Endothelial cell of umbilical vein (primary cell): ENCODE measurements around the gene PLBD2. TPM values are rescaled to one million over a fixed set of nuclear protein-coding genes. Genes with fewer than 3 reads are reported as not detected.

Experiments
- BruUV-seq: library from RNA; stranded (reverse); fragments of 400-500 nt; replicated peaks from 2 replicates; lab custom pipeline; 2021; lab: Mats Ljungman, UMichigan
- CTCF ChIA-PET: fragments of 300-600, 350-600 bp; sonication (Branson Sonifier 250); formaldehyde crosslinking; loops from one replicate; lab custom pipeline; 2021; ENCODE audit warnings: antibody characterized with exemption, inconsistent platforms; lab: Charles Lee
- POLR2A ChIA-PET: fragments of 300-600, 350-600 bp; sonication (Branson Sonifier 250); formaldehyde crosslinking; loops from one replicate; lab custom pipeline; 2021; ENCODE audit warnings: antibody characterized with exemption, inconsistent platforms; lab: Charles Lee
- DNase-seq: peaks from one replicate; pipeline ENCODE4 v3.0.0-alpha.2; 2011; ENCODE audit warnings: low read depth, low spot score
- FAIRE-seq: peaks from 2 replicates; lab custom pipeline; 2011; peaks lifted over from hg19 to GRCh38; lab: Jason Lieb, UNC
- H2AFZ ChIP-seq: 2 replicates; pipeline ENCODE4 v1.6.0; 2012; ENCODE audit warnings: low read depth, low read length, control low read depth, inconsistent platforms
- H3K27ac ChIP-seq: 2 replicates; pipeline ENCODE4 v1.5.1; 2011; ENCODE audit warnings: low read depth, mild to moderate bottlenecking, control low read depth, low read length, moderate library complexity; ENCODE audit not compliant: insufficient read depth
- H3K27me3 ChIP-seq, 2 experiments: 2 replicates each; pipeline versions ENCODE4 v1.6.0 to v1.6.1; 2011; ENCODE audit warnings: low read length in 2 of 2, mixed read lengths in 1 of 2; ENCODE audit not compliant: control insufficient read depth in 2 of 2, insufficient read depth in 2 of 2
- H3K36me3 ChIP-seq, 2 experiments: 2 replicates in 1 of 2; 3 replicates in 1 of 2; pipeline ENCODE4 v1.5.1; 2011; ENCODE audit warnings: low read length in 2 of 2, mild to moderate bottlenecking in 1 of 2, moderate library complexity in 1 of 2; ENCODE audit not compliant: control insufficient read depth in 2 of 2, insufficient read depth in 2 of 2; ENCODE audit errors: extremely low read depth in 1 of 2
- H3K4me1 ChIP-seq: 3 replicates; pipeline ENCODE4 v1.5.1; 2011; ENCODE audit warnings: mild to moderate bottlenecking, low read length; ENCODE audit not compliant: control insufficient read depth, insufficient read depth; ENCODE audit errors: extremely low read depth
- H3K4me2 ChIP-seq: 2 replicates; pipeline ENCODE4 v1.6.1; 2011; ENCODE audit warnings: low read length, control low read depth, mixed read lengths; ENCODE audit not compliant: insufficient read depth
- H3K4me3 ChIP-seq, 3 experiments: fragments of 200-600 bp in 1 of 3; sonication (generic), shearing (Covaris generic) in 1 of 3; replicated peaks in 1 of 3; 2 replicates each; pipeline ENCODE4 v1.5.1; 2011 to 2016; ENCODE audit warnings: control low read depth in 3 of 3, low read length in 3 of 3, mild to moderate bottlenecking in 2 of 3, inconsistent platforms in 1 of 3, low read depth in 1 of 3, moderate library complexity in 1 of 3; ENCODE audit not compliant: insufficient read depth in 1 of 3
- H3K79me2 ChIP-seq: 2 replicates; pipeline ENCODE4 v1.6.0; 2012; ENCODE audit warnings: low read length, inconsistent platforms; ENCODE audit not compliant: control insufficient read depth, insufficient read depth
- H3K9ac ChIP-seq: replicated peaks from 2 replicates; pipeline ENCODE3; 2011; ENCODE audit warnings: low read length, control low read depth; ENCODE audit not compliant: insufficient read depth; ENCODE audit errors: extremely low read depth
- H3K9me1 ChIP-seq: replicated peaks from 3 replicates; pipeline ENCODE4 v1.6.0; 2011; ENCODE audit warnings: mild to moderate bottlenecking, low read length; ENCODE audit not compliant: control insufficient read depth, insufficient read depth; ENCODE audit errors: extremely low read depth
- H3K9me3 ChIP-seq: replicated peaks from 2 replicates; pipeline ENCODE4 v1.5.1; 2012; ENCODE audit warnings: low read length, inconsistent platforms; ENCODE audit not compliant: control insufficient read depth, insufficient read depth
- H4K20me1 ChIP-seq: replicated peaks from 2 replicates; pipeline ENCODE3; 2011; ENCODE audit warnings: mild to moderate bottlenecking, low read length; ENCODE audit not compliant: control insufficient read depth, insufficient read depth; ENCODE audit errors: extremely low read depth
- CTCF ChIP-seq, 2 donors: IDR thresholded peaks; 1 replicate in 1 of 2; 2 replicates in 1 of 2; pipeline ENCODE4 v1.5.1; 2011; ENCODE audit warnings: low read length in 2 of 2, mild to moderate bottlenecking in 2 of 2, moderate library complexity in 2 of 2, control low read depth in 1 of 2, inconsistent platforms in 1 of 2, low read depth in 1 of 2; ENCODE audit not compliant: insufficient read depth in 1 of 2; ENCODE audit errors: extremely low read depth in 1 of 2
- EZH2 ChIP-seq: IDR thresholded peaks from 2 replicates; pipeline ENCODE4 v1.6.1; 2012; ENCODE audit warnings: borderline replicate concordance, low read depth, mild to moderate bottlenecking, moderate library complexity, low read length, inconsistent platforms; ENCODE audit not compliant: severe bottlenecking
- FOS ChIP-seq: IDR thresholded peaks from 2 replicates; pipeline ENCODE4 v1.6.1; 2011; ENCODE audit warnings: mild to moderate bottlenecking, low read length, moderate library complexity, borderline replicate concordance; ENCODE audit not compliant: insufficient read depth
- GATA2 ChIP-seq: IDR thresholded peaks from 2 replicates; pipeline ENCODE4 v1.7.0; 2011; ENCODE audit warnings: low read depth, mild to moderate bottlenecking, moderate library complexity, mixed read lengths, low read length; ENCODE audit not compliant: insufficient read length, insufficient read depth
- JUN ChIP-seq: IDR thresholded peaks from 2 replicates; pipeline ENCODE4 v1.6.1; 2011; ENCODE audit warnings: borderline replicate concordance, low read depth; ENCODE audit not compliant: insufficient read length, insufficient read depth
- MAX ChIP-seq: IDR thresholded peaks from 2 replicates; pipeline ENCODE4 v1.6.1; 2011; ENCODE audit not compliant: insufficient read depth, insufficient read length
- MYC ChIP-seq: IDR thresholded peaks from one replicate; pipeline ENCODE4 v1.6.1; 2011; ENCODE audit warnings: mild to moderate bottlenecking, low read depth, low read length
- POLR2A ChIP-seq: IDR thresholded peaks from 2 replicates; pipeline ENCODE4 v1.6.1; 2012; ENCODE audit warnings: low read depth, mild to moderate bottlenecking, control low read depth, low read length
- POLR2AphosphoS5 ChIP-seq: IDR thresholded peaks from 2 replicates; pipeline ENCODE4 v1.6.1; 2012; ENCODE audit warnings: low read depth, mild to moderate bottlenecking, control low read depth, low read length, moderate library complexity; ENCODE audit not compliant: insufficient read depth
- dilution Hi-C: fragments of 300-500 bp; cut with MboI; formaldehyde crosslinking; loops from one replicate; pipeline ENCODE4 v1.15.0; 2019; ENCODE audit warnings: low sequenced_read_pairs; ENCODE audit not compliant: extremely low pct_ligation_motif_present
- intact Hi-C: fragments of 100-400 bp; cut with micrococcal nuclease; formaldehyde crosslinking; loops from one replicate; pipeline ENCODE4 v1.10.0; 2022
- polyA plus RNA-seq, 4 experiments: library from polyadenylated mRNA; depleted of rRNA in 3 of 4; stranded (reverse) in 3 of 4; unstranded in 1 of 4; fragments of >200 nt; gene quantifications; 2 replicates each; pipeline versions ENCODE4 v1.2.1 to v1.2.3, GENCODE V29; 2011 to 2012; ENCODE audit warnings: missing spikeins in 1 of 4
- total RNA-seq: library from RNA; stranded (reverse); gene quantifications from 2 replicates; pipeline ENCODE4 v1.2.3, GENCODE V29; 2021

Gene PLBD2
- total and polyA plus RNA-seq, 2 donors (not counting 3 experiments of a cell fraction or from before 2014, with no cell fraction given), result 24.4 to 46.8 TPM

DNA sequence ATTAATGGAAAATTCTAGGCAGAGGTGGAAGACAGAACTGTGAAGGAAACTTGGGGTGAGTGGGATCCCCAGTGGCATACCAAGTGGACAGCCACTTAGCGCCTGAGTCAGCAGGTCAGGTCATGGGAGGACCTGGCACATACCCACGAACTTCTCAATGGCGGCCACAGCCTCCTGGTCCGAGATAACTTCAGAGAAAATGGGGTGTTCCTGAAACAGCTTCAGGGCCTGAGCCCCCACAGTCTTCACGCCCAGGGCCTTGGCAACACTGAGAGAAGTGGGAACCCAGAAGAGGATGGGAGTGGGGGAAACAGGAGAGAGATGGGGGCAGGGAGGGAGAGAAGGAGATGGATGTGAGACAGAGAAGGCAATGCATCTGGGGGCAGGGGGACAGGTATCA is 35.4 kb downstream of the PLBD2 start:
- no peak overlapping the region for H3K4me3 ChIP-seq
- no peak for DNase-seq
- H3K27me3 ChIP-seq, result no peaks in the 10 kb centered on the region
- BruUV-seq, result no TSS peak
- no peaks in the 10 kb centered on the region for H3K9me3 ChIP-seq
- dilution Hi-C loops, result no loop called here
- ChIA-PET POLR2A (interaction anchor here (0.8 kb wide), 1 partner anchor 82 kb away, joined by 4 read pairs; no protein-coding TSS in a partner anchor), CTCF (no interaction called here)
- H4K20me1 ChIP-seq, result no peaks in the 10 kb centered on the region
- H3K9me1 ChIP-seq, result no peaks in the 10 kb centered on the region
- no peak overlapping the region for H3K27ac ChIP-seq
- no peaks in the 10 kb centered on the region for H3K4me1 ChIP-seq
- intact Hi-C loops, result no loop called here
- no peak for TF ChIP-seq JUN
- no peak for TF ChIP-seq EZH2
- TF ChIP-seq POLR2A, result no peak
- no peak for TF ChIP-seq POLR2AphosphoS5
- no peak for TF ChIP-seq FOS
- TF ChIP-seq MAX, result no peak
- no peak for TF ChIP-seq GATA2
- no peaks in the 10 kb centered on the region for H3K79me2 ChIP-seq
- no peaks in the 10 kb centered on the region for H3K36me3 ChIP-seq
- FAIRE-seq, result no peak
- H2AFZ ChIP-seq, result no peak overlapping the region
- no peak overlapping the region for H3K4me2 ChIP-seq
- H3K9ac ChIP-seq, result no peak overlapping the region

- dilution Hi-C loops (no loop called here), intact Hi-C loops (no loop called here)
- Histone ChIP-seq H3K9ac (no peak overlapping the region), H3K9me1 (no peaks in the 10 kb centered on the region), H3K79me2 (no peaks in the 10 kb centered on the region), H3K4me2 (no peak overlapping the region), H2AFZ (no peak overlapping the region), H3K27me3 (no peaks in the 10 kb centered on the region), H3K9me3 (no peaks in the 10 kb centered on the region), H3K36me3 (no peaks in the 10 kb centered on the region), H3K4me3 (no peak overlapping the region), H3K27ac (no peak overlapping the region), H3K4me1 (no peaks in the 10 kb centered on the region), H4K20me1 (no peaks in the 10 kb centered on the region)
- FAIRE-seq, result no peak
- ChIA-PET CTCF (interaction anchor here (0.9 to 1.7 kb wide), 2 partner anchors 13 to 30 kb away, joined by 3 to 4 read pairs; no protein-coding TSS in a partner anchor), POLR2A (no interaction called here)
- BruUV-seq, result no TSS peak
- no peak for DNase-seq
- TF ChIP-seq POLR2A (no peak), POLR2AphosphoS5 (no peak), JUN (no peak), EZH2 (no peak), GATA2 (no peak), MAX (no peak), CTCF (IDR thresholded peaks at IDR 0.05; ENCODE audit: extremely low read depth in 1 of 2, insufficient read depth in 1 of 2, low read depth in 1 of 2, low read length in 2 of 2) (no peak), MYC (no peak), FOS (no peak)
These were observed 36.7 kb downstream of the PLBD2 start for GRCh38 chr12:113395119-113395518.
